Adrenal gland (tissue), 12 donors: ENCODE results near the gene SLC29A3. TPM values are rescaled to one million over a fixed set of nuclear protein-coding genes. Genes with fewer than 3 reads are reported as not detected.
A peak's percentile ranks its signal among the peaks of the same experiment; 100 is the strongest.

ENCODE experiments used
- DNase-seq, 7 donors: peaks; one replicate each; pipeline ENCODE4 v3.0.0-alpha.2; 2019 to 2020
- H3K27ac ChIP-seq, 5 donors: fragments of 200-600 bp; sonication (generic) in 4 of 5; 1 replicate in 3 of 5; 2 replicates in 2 of 5; pipeline versions ENCODE4 v1.5.1 to v1.8.0; 2016 to 2020; ENCODE audit warnings: mild to moderate bottlenecking in 1 of 5
- H3K27me3 ChIP-seq: fragments of 200-600 bp; 2 replicates; pipeline ENCODE4 v1.8.0; 2021
- H3K36me3 ChIP-seq, 2 donors: fragments of 200-600 bp; replicated peaks in 1 of 2; 1 replicate in 1 of 2; 2 replicates in 1 of 2; pipeline versions ENCODE4 v1.5.1 to v1.8.0; 2018 to 2022
- H3K4me1 ChIP-seq, 2 donors: fragments of 200-600 bp; replicated peaks in 1 of 2; 1 replicate in 1 of 2; 2 replicates in 1 of 2; pipeline versions ENCODE4 v1.5.1 to v1.8.0; 2018 to 2021
- H3K4me3 ChIP-seq, 4 donors: fragments of 200-600 bp; sonication (generic) in 3 of 4; one replicate each; pipeline ENCODE4 v1.5.1; 2016 to 2018
- H3K9me3 ChIP-seq, 3 donors: fragments of 200-600 bp; sonication (generic) in 1 of 3; replicated peaks in 1 of 3; 1 replicate in 2 of 3; 2 replicates in 1 of 3; pipeline versions ENCODE4 v1.5.1 to v1.8.0; 2016 to 2021
- POLR2A ChIP-seq, 2 donors: fragments of 450-650 bp; IDR thresholded peaks; one replicate each; pipeline ENCODE4 v1.6.1; 2017; ENCODE audit warnings: antibody characterized with exemption in 2 of 2, mild to moderate bottlenecking in 2 of 2, moderate library complexity in 1 of 2
- WGBS, 4 donors: extraction: QIAGEN DNeasy Blood & Tissue Kit in 2 of 4; methylation state at CpG; one replicate each; pipeline versions ENCODE4 v1.1.5 to v1.1.7; 2013 to 2017; 5-methylcytosine and 5-hydroxymethylcytosine counted together
- intact Hi-C, 2 donors: fragments of 100-400 bp; cut with DNase I; formaldehyde crosslinking; loops; one replicate each; pipeline versions ENCODE4 v1.14.1 to v1.15.0; 2022 to 2023
- polyA plus RNA-seq, 3 donors: library from polyadenylated mRNA; stranded (reverse); fragments of 200-250 nt in 2 of 3; fragments of 350-450 nt in 1 of 3; fragmentation: Illumina TruSeq in 1 of 3; extraction: RNeasy Lipid Tissue Mini Kit (QIAGEN cat#74804) in 1 of 3; gene quantifications; one replicate each; pipeline ENCODE4 v1.2.3, GENCODE V29; 2013 to 2014
- total RNA-seq, 9 donors: library from RNA; depleted of rRNA in 4 of 9; stranded (reverse); fragments of >200 nt in 4 of 9; fragments of 120-200 nt in 1 of 9; fragmentation: NEBNext Ultra II Directional in 1 of 9; extraction: Animal tissue kit (Norgen Biotek cat#: 25700) in 1 of 9; gene quantifications; one replicate each; pipeline versions ENCODE4 v1.1.0 to v1.2.4, GENCODE V29; 2013 to 2023
- TF ChIP-seq, protein P1 (sequence below), 6 experiments: fragments of 450-650 bp in 4 of 6; fragments of 200-600 bp in 2 of 6; sonication (generic) in 1 of 6; IDR thresholded peaks; 1 replicate in 5 of 6; 2 replicates in 1 of 6; pipeline versions ENCODE4 v1.5.1 to v1.8.0; 2016 to 2021; ENCODE audit warnings: antibody characterized with exemption in 6 of 6, mild to moderate bottlenecking in 2 of 6, moderate library complexity in 1 of 6
- donor health status: healthy with polysubstance abuse.
- donor health status: Bipolar disorder and iron deficiency.
- donor health status: DM: yes; HTN: yes; CAD: no.
- donor health status: DM: no; HTN: no; CAD: no.
- donor health status: DM: no; HTN: no; CAD: no.
- donor health status: DM: yes; HTN: yes; CAD: no.

Gene SLC29A3
- total and polyA plus RNA-seq, 12 donors: 1.4 to 19.0 (median 3.9) TPM

- no peaks in the 10 kb centered on the region for H3K36me3 ChIP-seq
- intact Hi-C loops: no loop called here
- no peak for DNase-seq
- TF ChIP-seq POLR2A (IDR thresholded peaks at IDR 0.05): no peak
- TF ChIP-seq, protein P1, sequence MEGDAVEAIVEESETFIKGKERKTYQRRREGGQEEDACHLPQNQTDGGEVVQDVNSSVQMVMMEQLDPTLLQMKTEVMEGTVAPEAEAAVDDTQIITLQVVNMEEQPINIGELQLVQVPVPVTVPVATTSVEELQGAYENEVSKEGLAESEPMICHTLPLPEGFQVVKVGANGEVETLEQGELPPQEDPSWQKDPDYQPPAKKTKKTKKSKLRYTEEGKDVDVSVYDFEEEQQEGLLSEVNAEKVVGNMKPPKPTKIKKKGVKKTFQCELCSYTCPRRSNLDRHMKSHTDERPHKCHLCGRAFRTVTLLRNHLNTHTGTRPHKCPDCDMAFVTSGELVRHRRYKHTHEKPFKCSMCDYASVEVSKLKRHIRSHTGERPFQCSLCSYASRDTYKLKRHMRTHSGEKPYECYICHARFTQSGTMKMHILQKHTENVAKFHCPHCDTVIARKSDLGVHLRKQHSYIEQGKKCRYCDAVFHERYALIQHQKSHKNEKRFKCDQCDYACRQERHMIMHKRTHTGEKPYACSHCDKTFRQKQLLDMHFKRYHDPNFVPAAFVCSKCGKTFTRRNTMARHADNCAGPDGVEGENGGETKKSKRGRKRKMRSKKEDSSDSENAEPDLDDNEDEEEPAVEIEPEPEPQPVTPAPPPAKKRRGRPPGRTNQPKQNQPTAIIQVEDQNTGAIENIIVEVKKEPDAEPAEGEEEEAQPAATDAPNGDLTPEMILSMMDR (IDR thresholded peaks at IDR 0.05): no peak
- H3K4me1 ChIP-seq: no peaks in the 10 kb centered on the region
- no peaks in the 10 kb centered on the region for H3K9me3 ChIP-seq
- WGBS, 4 donors: 0 to 83% (median 52%) methylated on average over 1 of the region's 1 CpG
- H3K4me3 ChIP-seq: no peak overlapping the region
- no peak overlapping the region for H3K27ac ChIP-seq
- H3K27me3 ChIP-seq: no peaks in the 10 kb centered on the region
These were observed 15.5 kb upstream of the SLC29A3 start for GRCh38 chr10:71303569-71303907.

DNA sequence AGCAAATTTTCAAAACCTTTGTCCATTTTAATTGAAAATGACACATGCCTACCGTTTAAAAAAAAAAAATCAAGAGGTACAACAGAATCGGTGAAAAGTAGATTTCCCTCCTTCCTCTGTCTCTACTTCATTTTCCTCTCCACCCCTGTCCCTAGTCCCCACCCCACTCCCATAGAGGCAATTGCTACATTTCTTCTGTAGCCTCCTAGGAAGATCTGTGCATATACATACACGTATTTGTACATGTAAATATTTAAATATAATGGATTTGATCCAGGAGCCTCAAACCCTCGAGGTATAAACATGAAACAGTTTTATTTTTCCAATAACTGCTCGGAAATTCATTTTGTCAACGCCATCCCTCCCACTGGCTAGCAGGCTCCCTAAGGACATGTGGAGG, 14.1 kb upstream of the SLC29A3 start:
- 64 to 69% (median 67%) methylated on average over 6 of the region's 6 CpGs for WGBS, 4 donors

GRCh38 chr10:71306979-71307378, 12.1 kb upstream of the SLC29A3 start:
- H3K27ac ChIP-seq: no peak overlapping the region
- 68 to 84% (median 79%) methylated on average over 2 to 3 of the region's 3 CpGs for WGBS, 4 donors

More for the DNA sequence above, 14.1 kb upstream of the SLC29A3 start:
- TF ChIP-seq, protein P1 (IDR thresholded peaks at IDR 0.05): no peak
- no peak for TF ChIP-seq POLR2A (IDR thresholded peaks at IDR 0.05)
- no peaks in the 10 kb centered on the region for H3K27me3 ChIP-seq
- no peak overlapping the region for H3K27ac ChIP-seq
- no peak overlapping the region for H3K4me3 ChIP-seq
- DNase-seq: no peak
- H3K36me3 ChIP-seq: no peaks in the 10 kb centered on the region
- intact Hi-C loops: no loop called here
- peaks cover 0 to 8% of the 10 kb centered on the region in 2 donors for H3K4me1 ChIP-seq
- no peaks in the 10 kb centered on the region for H3K9me3 ChIP-seq

GRCh38 chr10:71307469-71308085, 11.5 kb upstream of the SLC29A3 start:
- WGBS, 4 donors: 57 to 76% (median 67%) methylated on average over 6 to 8 of the region's 8 CpGs
- Histone ChIP-seq H3K27me3 (no peaks in the 10 kb centered on the region), H3K9me3 (no peaks in the 10 kb centered on the region), H3K36me3 (no peaks in the 10 kb centered on the region), H3K4me1 (peaks cover 0 to 8% of the 10 kb centered on the region in 2 donors), H3K4me3 (no peak overlapping the region), H3K27ac (no peak overlapping the region)
- no peak for TF ChIP-seq POLR2A (IDR thresholded peaks at IDR 0.05)
- TF ChIP-seq, protein P1 (IDR thresholded peaks at IDR 0.05): no peak
- DNase-seq: peak in 3 of 7 donors; percentile 32 to 54 (median 34)
- intact Hi-C loops: no loop called here

More at GRCh38 chr10:71306979-71307378, 12.1 kb upstream of the SLC29A3 start:
- Histone ChIP-seq H3K36me3 (no peaks in the 10 kb centered on the region), H3K27me3 (no peaks in the 10 kb centered on the region), H3K4me3 (no peak overlapping the region), H3K9me3 (no peaks in the 10 kb centered on the region), H3K4me1 (peaks cover 0 to 8% of the 10 kb centered on the region in 2 donors)
- intact Hi-C loops: no loop called here
- TF ChIP-seq, protein P1 (IDR thresholded peaks at IDR 0.05): no peak
- no peak for TF ChIP-seq POLR2A (IDR thresholded peaks at IDR 0.05)
- DNase-seq: no peak
